Medulla oblongata (tissue), 1 donor: ENCODE results near the gene TSPAN8.
"Not testable (repeated sequence)": the region's sequence is repeated elsewhere in the genome, so short reads cannot be mapped to it uniquely, and the experiment has no call there.

Experiments used
- DNase-seq: peaks from one replicate; pipeline ENCODE4 v3.0.0-alpha.2; 2015; ENCODE audit errors: extremely low spot score

The TSPAN8 gene

GRCh38 chr12:71157601-71158233, at the start of gene TSPAN8:
Gene TSPAN8, minus strand, starts transcription at chr12:71157999. Its CDS starts 321 bp downstream, at chr12:71157678.
- DNase-seq: peak; percentile 61

DNA sequence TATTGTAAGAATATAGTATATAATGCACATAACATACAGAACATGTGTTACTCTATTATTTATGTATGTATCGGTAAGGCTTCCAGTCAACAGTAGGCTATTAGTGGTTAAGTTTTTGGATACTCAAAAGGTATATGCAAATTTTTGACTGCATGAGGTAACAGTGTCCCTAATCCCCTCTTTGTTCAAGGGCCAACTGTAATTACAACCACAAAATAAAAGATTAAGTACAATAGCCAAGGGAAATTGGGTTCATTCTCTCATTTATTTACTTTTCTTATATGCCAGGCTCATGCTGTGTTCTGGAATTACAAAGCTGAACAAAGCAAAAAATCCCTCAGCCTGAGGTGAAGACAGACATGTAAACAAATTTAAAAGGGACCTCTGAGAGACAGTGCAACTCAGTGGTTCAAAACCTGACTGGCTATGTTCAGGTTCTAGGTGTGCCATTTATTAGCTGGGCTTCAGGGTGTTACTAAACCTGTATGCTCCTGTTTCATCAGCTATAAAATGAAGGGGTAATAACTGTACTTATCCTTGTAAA, 43.4 kb upstream of the TSPAN8 start:
- no peak for DNase-seq

- DNase-seq: no peak
Measured at GRCh38 chr12:71200706-71201105, 42.9 kb upstream of the TSPAN8 start.

DNA sequence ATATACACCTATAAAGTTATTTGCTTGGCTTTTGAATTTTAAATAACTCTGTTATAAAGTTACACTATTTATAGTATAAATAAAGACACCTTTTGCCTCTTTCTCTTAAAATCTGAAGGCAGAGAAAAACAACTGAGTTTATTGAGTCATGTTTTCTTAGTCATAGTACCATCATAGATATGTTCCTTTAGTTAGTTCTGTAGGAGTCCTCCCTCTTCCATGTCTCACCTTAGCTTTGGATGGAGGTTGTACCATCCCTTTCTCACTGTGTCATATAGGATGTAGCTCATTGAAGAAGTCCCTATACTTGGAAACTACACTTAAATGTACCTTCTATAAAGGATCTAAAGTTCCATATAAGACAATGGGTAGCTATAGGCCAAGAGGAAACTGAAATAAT, 39.7 kb upstream of the TSPAN8 start:
- DNase-seq: no peak

DNA sequence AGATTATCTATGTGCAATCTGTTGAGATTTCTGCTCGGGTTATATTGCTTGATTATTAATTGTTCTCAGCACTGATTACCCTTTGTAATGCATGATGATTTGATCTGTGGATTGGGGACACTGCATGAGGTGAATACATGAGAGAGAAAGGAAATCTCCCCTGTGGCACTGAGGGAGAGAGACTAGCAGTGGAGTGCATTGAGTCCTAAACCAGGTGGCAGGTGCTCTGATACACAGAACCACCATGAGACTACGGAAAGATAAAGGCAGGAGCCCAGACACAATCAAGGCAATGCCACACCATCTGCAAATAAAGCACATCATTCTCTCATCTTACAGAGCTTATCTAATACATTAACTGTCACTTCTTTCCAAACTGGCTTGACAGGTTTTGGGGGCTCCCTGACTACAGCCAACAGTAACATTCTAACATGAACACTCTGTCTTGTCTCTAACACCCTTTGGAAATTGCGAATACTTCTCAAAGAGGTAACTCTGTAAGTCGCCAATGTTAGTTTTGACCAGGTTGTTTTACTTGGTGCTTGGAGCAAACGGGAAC, 37.6 kb upstream of the TSPAN8 start:
- DNase-seq: no peak

DNA sequence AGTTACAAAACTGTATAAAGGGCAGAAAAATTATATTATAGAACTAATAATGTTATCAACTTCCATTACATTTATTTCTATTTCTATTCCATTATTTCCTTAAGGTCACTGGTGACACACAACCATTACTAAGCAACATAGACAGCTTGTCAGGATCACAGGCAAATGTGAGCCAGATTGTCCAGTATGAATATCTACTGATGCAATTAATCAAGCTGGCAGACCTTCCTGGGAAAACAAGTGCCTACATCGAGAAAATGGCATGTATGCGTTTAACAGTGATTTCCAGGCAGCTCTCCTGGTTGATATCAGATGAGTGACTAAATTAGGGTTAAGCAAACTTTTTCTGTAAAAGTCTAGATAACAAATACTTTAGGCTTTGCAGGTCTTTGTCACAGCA, 36.9 kb upstream of the TSPAN8 start:
- DNase-seq: no peak

DNA sequence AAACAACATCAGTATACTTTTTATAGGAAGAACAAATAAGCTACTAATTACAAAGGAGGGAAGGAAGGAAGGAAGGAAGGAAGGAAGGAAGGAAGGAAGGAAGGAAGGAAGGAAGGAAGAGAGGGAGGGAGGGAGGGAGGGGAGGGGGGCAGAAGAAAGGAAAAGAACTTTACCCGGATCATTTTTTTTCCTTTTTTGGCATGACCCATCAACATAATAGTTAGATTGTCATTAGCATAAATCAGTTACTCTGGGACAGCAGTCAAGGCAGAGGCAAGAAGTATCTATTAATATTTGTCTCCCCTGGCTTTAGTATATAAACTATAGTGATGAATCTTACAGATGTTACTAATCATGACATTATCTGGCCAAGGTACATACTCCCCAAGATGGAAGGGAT, 35.2 kb upstream of the TSPAN8 start:
- DNase-seq: no peak

DNA sequence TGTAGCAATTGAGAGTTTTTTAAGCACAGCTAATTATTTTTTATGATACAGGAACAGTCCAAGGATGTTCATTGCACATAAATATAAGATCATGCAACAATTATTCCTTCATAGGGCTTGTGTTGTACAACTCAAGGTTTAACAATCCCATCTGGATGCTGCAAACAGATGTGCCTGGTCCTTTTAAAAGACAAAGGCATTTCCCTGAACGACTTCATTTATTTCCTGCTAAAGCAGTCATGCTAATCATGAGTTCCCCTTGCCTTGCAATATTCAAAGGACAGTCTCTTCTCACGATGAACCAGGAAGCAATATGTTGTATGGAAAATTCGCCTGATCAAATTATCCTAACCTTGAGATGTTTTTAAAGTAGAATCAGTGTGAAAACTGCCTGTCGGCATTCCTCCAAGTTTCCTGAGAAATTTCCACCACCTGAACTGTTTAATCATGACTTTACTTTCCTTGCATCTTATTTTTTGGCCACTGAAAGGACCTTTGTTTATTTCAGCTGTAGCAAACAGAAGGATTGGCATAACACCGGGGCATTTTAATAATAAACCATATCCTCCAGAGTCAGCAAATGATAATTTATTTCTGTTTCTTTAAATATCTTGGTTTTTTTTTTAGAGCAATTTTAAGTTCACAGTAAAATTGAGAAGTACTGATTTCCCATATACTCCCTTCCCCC, 33.9 kb upstream of the TSPAN8 start:
- no peak for DNase-seq

DNA sequence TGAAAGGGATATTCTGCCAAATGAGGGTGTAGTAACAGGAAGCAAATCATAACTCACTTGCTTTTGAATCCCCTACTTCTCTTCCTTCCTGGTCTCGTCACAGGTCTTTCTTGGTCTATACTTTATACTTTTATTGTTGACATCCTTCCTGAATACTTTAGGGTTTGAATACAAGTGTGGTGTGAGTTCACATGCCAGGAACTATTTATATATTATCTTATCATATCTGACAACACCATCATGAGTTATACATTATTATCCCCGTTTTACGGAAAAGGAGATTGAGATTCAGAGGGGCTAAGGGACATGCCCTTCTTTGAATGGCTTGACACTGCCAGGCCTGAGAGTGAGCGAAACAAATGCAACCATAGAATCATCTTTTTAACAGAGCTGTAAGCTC, 33.0 kb upstream of the TSPAN8 start:
- DNase-seq: no peak

- DNase-seq: no peak
Measured at GRCh38 chr12:71187379-71187778, 29.6 kb upstream of the TSPAN8 start.

DNA sequence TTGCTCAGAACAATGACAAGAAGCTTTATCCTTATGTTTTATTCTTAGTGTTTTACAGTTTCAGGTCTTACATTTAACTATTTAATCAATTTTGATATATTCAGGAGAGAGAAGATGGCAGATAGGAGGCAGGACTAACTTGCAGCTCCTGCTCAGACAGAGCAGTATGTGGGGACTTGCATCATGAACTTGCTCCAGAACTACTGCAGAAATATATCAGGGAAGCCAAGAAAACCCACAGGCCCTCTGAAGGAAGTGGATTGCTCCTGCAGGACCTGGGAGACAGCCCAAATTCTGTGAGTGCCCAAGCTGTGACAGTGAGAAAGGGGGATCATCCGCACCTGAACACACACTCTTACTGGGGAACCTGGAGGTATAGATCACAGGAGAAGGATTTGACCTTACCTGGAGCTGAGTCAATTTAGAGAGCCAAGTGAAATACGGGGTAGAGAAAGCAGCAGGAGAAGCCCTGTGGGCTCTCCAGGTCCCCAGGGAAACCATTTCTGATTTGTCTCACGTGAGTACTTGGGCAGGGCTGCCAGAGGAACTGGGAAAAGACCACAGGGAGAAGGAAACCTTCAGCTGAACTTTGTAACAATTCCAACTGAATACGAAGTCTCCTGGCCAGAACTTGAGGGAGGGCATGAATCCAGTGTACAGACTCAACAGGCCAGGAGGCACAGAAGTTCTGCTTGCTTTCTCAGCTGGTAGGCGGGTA, 28.9 kb upstream of the TSPAN8 start:
- DNase-seq: no peak

GRCh38 chr12:71183846-71184245, 26.0 kb upstream of the TSPAN8 start:
- no peak for DNase-seq

DNA sequence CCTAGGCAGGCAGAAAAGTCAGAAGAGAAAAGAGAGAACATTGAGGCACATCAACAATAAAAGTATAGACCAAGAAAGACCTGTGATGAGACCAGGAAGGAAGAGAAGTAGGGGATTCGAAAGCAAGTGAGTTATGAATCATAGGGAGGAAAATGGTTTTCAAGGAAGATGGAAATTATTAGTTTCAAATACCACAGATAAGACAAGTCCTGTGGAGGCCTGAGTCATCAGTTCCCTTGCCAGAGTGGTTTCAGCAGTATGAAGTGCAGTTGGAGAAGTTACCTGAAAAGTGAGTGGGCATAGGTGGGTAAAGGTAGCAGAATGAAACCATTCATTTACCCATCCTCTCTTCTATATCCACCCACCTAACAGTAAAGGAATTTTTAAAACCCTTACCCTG, 25.2 kb upstream of the TSPAN8 start:
- DNase-seq: no peak

DNA sequence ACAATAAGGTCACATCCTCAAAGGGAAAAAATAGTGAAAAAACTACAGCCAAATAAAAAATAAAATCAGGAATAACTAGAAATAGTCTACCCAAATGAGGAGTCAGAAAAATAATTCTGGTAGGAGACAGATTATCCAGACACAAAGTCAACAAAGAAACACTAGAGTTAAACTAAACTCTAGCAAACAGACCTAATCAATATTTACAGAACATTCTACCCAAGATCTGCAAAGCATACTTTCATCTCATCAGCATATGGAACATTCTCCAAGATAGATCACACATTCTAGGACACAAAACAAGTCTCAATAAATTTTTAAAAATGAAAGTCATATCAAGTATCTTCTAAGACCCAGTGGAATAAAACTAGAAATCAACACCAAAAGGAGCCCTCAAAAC, 20.4 kb upstream of the TSPAN8 start:
- DNase-seq: no peak

DNA sequence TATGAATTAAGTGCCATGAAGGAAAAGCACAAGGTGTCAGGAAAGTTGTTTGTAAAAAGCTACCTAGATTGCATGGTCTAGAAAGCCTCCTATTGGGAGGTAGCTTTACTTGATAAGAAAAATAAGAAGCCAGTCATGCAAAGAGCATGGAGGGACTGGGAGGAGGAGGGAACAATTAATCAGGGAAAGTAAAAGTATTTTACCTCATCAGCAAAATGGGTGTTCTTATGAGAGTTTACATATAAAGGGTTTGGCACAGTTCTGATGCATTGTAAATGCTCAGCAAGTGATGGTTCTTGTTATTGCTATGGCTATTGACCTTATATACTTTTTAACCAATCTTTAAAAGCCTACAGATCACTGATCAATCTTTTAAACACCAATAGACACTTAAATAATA, 17.0 kb upstream of the TSPAN8 start:
- DNase-seq: no peak

GRCh38 chr12:71174146-71174545, 16.3 kb upstream of the TSPAN8 start:
- no peak for DNase-seq

GRCh38 chr12:71170456-71170855, 12.7 kb upstream of the TSPAN8 start:
- DNase-seq: no peak

- DNase-seq: no peak
Measured at GRCh38 chr12:71169286-71169685, 11.5 kb upstream of the TSPAN8 start.

- DNase-seq: no peak
Measured at GRCh38 chr12:71166862-71167496, 9.2 kb upstream of the TSPAN8 start.

- DNase-seq: no peak
Measured at GRCh38 chr12:71166280-71166679, 8.5 kb upstream of the TSPAN8 start.

DNA sequence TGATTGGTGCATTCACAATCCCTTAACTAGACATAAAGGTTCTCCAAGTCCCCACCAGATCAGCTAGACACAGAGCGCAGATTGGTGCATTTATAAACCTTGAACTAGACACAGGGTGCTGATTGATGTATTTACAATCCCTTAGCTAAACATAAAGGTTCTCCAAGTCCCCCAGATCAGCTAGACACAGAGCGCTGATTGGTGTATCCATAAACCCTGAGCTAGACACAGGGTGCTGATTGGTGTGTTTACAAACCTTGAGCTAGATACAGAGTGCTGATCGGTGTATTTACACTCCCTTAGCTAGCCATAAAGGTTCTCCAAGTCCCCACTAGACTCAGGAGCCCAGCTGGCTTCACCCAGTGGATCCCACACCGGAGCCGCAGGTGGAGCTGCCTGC, 8.0 kb upstream of the TSPAN8 start:
- DNase-seq: not testable (repeated sequence)
